ENCODE results near the gene WHRN.
A peak's percentile ranks its signal among the peaks of the same experiment; 100 is the strongest.

The WHRN gene

GRCh38 chr9:114505187-114506081 lies at the start of gene WHRN:
Gene WHRN (minus strand): TSS chr9:114505473. CDS start chr9:114504801, 672 bp downstream.
- DNase-seq (ENCODE audit: low read depth in 3 of 3, low spot score in 1 of 3), result peak; percentile 76 to 82 (median 80)

GRCh38 chr9:114553202-114553601 lies 47.9 kb upstream of the WHRN start:
- no peak for DNase-seq (ENCODE audit: low read depth in 3 of 3, low spot score in 1 of 3)

GRCh38 chr9:114552706-114553105 lies 47.4 kb upstream of the WHRN start:
- no peak for DNase-seq (ENCODE audit: low read depth in 3 of 3, low spot score in 1 of 3)

- DNase-seq (ENCODE audit: low read depth in 3 of 3, low spot score in 1 of 3), result no peak
Observed at GRCh38 chr9:114551750-114552685, 46.7 kb upstream of the WHRN start.

- no peak for DNase-seq (ENCODE audit: low read depth in 3 of 3, low spot score in 1 of 3)
Observed at GRCh38 chr9:114549697-114550330, 44.5 kb upstream of the WHRN start.

- no peak for DNase-seq (ENCODE audit: low read depth in 3 of 3, low spot score in 1 of 3)
Observed at GRCh38 chr9:114546851-114547250, 41.6 kb upstream of the WHRN start.

GRCh38 chr9:114545055-114545454 lies 39.8 kb upstream of the WHRN start:
- DNase-seq (ENCODE audit: low read depth in 3 of 3, low spot score in 1 of 3), result no peak

- DNase-seq (ENCODE audit: low read depth in 3 of 3, low spot score in 1 of 3), result no peak
Observed at GRCh38 chr9:114539701-114540380, 34.6 kb upstream of the WHRN start.

- no peak for DNase-seq (ENCODE audit: low read depth in 3 of 3, low spot score in 1 of 3)
Observed at GRCh38 chr9:114538241-114538640, 33.0 kb upstream of the WHRN start.

GRCh38 chr9:114532561-114533237 lies 27.4 kb upstream of the WHRN start:
- DNase-seq (ENCODE audit: low read depth in 3 of 3, low spot score in 1 of 3), result no peak

GRCh38 chr9:114529285-114529684 lies 24.0 kb upstream of the WHRN start:
- no peak for DNase-seq (ENCODE audit: low read depth in 3 of 3, low spot score in 1 of 3)

- no peak for DNase-seq (ENCODE audit: low read depth in 3 of 3, low spot score in 1 of 3)
Observed at GRCh38 chr9:114526807-114527206, 21.5 kb upstream of the WHRN start.

GRCh38 chr9:114525513-114525912 lies 20.2 kb upstream of the WHRN start:
- no peak for DNase-seq (ENCODE audit: low read depth in 3 of 3, low spot score in 1 of 3)

GRCh38 chr9:114524247-114524681 lies 19.0 kb upstream of the WHRN start:
- DNase-seq (ENCODE audit: low read depth in 3 of 3, low spot score in 1 of 3), result no peak

- no peak for DNase-seq (ENCODE audit: low read depth in 3 of 3, low spot score in 1 of 3)
Observed at GRCh38 chr9:114522847-114523246, 17.6 kb upstream of the WHRN start.

- no peak for DNase-seq (ENCODE audit: low read depth in 3 of 3, low spot score in 1 of 3)
Observed at GRCh38 chr9:114522286-114522685, 17.0 kb upstream of the WHRN start.

GRCh38 chr9:114521846-114522245 lies 16.6 kb upstream of the WHRN start:
- DNase-seq (ENCODE audit: low read depth in 3 of 3, low spot score in 1 of 3), result no peak

GRCh38 chr9:114518599-114519022 lies 13.3 kb upstream of the WHRN start:
- DNase-seq (ENCODE audit: low read depth in 3 of 3, low spot score in 1 of 3), result no peak

GRCh38 chr9:114518120-114518519 lies 12.8 kb upstream of the WHRN start:
- no peak for DNase-seq (ENCODE audit: low read depth in 3 of 3, low spot score in 1 of 3)

GRCh38 chr9:114516913-114517312 lies 11.6 kb upstream of the WHRN start:
- no peak for DNase-seq (ENCODE audit: low read depth in 3 of 3, low spot score in 1 of 3)

Measured in stimulated activated CD4-positive, alpha-beta T cell treated with anti-CD3 and anti-CD28 coated beads, TNF-alpha, amount 100 ng/mL, for 1 hour (primary cell).